Spleen (tissue), 7 donors: ENCODE data around the gene SPATA31D3.

Experiments
- CTCF ChIP-seq, 11 experiments: fragments of 200-600 bp in 7 of 11; fragments of 450-650 bp in 4 of 11; sonication (generic) in 4 of 11; IDR thresholded peaks in 8 of 11; conservative IDR thresholded peaks in 3 of 11; 1 replicate in 7 of 11; 2 replicates in 4 of 11; pipeline versions ENCODE4 v1.4.0 to v1.8.0; 2016 to 2021; ENCODE audit warnings: antibody characterized with exemption in 11 of 11, inconsistent platforms in 4 of 11, mild to moderate bottlenecking in 1 of 11
- POLR2A ChIP-seq, 3 donors: fragments of 450-650 bp; IDR thresholded peaks; one replicate each; pipeline ENCODE4 v1.5.1; 2017; ENCODE audit warnings: antibody characterized with exemption in 3 of 3, mild to moderate bottlenecking in 1 of 3
- donor health status: DM: no; HTN: no; CAD: no; lungs with moderate emphysema.
- donor health status: DM: no; HTN: no; CAD: no.
- donor health status: DM: no; HTN: no; CAD: no.

GRCh38 chr9:81981883-81982282 is 38.6 kb downstream of the SPATA31D3 start:
- TF ChIP-seq CTCF (IDR thresholded peaks at IDR 0.05 in 8 of 11, conservative IDR thresholded peaks at IDR 0.05 in 3 of 11): no peak
- no peak for TF ChIP-seq POLR2A (IDR thresholded peaks at IDR 0.05)
